T1000 (cell line): ENCODE results near the gene PRTN3.
"Not testable (repeated sequence)": the region's sequence is repeated elsewhere in the genome, so short reads cannot be mapped to it uniquely, and the experiment has no call there.

Experiments used
- DNase-seq: peaks from one replicate; lab custom pipeline; 2025; ENCODE audit warnings: mixed read lengths; lab: John Stamatoyannopoulos, UW

PRTN3 gene

GRCh38 chr19:815775-816499, 24.9 kb upstream of the PRTN3 start:
- DNase-seq: no peak

- DNase-seq: no peak
Observed at GRCh38 chr19:816500-816857, 24.3 kb upstream of the PRTN3 start.

GRCh38 chr19:820212-820611, 20.6 kb upstream of the PRTN3 start:
- DNase-seq: not testable (repeated sequence)

- no peak for DNase-seq
Observed at GRCh38 chr19:821231-821824, 19.5 kb upstream of the PRTN3 start.

GRCh38 chr19:821825-822503, 18.8 kb upstream of the PRTN3 start, which contains the start of gene PLPPR3:
TSS of gene PLPPR3 (minus strand) at chr19:821955. CDS start at chr19:821559, 396 bp downstream.
- no peak for DNase-seq

GRCh38 chr19:823565-824121, 17.2 kb upstream of the PRTN3 start:
- no peak for DNase-seq

- no peak for DNase-seq
Observed at GRCh38 chr19:824885-825284, 15.9 kb upstream of the PRTN3 start.

GRCh38 chr19:825897-826644, 14.7 kb upstream of the PRTN3 start:
- no peak for DNase-seq

GRCh38 chr19:827314-827709, 13.5 kb upstream of the PRTN3 start:
- DNase-seq: no peak

- DNase-seq: no peak
Observed at GRCh38 chr19:827710-828321, 13.0 kb upstream of the PRTN3 start, which contains the start of gene AZU1. TSS of gene AZU1 (plus strand) at chr19:827837. CDS start at chr19:827847, 10 bp downstream.

- DNase-seq: no peak
Observed at GRCh38 chr19:829129-829758, 11.6 kb upstream of the PRTN3 start.

- no peak for DNase-seq
Observed at GRCh38 chr19:831407-832369, 9.1 kb upstream of the PRTN3 start.

- no peak for DNase-seq
Observed at GRCh38 chr19:834216-834615, 6.6 kb upstream of the PRTN3 start.

GRCh38 chr19:835210-835810, 5.5 kb upstream of the PRTN3 start:
- DNase-seq: no peak

GRCh38 chr19:842802-843179, 2.0 kb downstream of the PRTN3 start:
- not testable (repeated sequence) for DNase-seq

- no peak for DNase-seq
Observed at GRCh38 chr19:843180-843835, 2.5 kb downstream of the PRTN3 start.

- DNase-seq: no peak
Observed at GRCh38 chr19:843836-844545, 3.2 kb downstream of the PRTN3 start.

GRCh38 chr19:844546-844971, 3.8 kb downstream of the PRTN3 start:
- no peak for DNase-seq
